HG02938 (cell line): Measurements from ENCODE around the gene SERGEF.

Experiments
- ATAC-seq: cut with Tn5 transposase; IDR thresholded peaks from one replicate; pipeline ENCODE4 v1.9.1; 2021; ENCODE audit warnings: mild to moderate bottlenecking, moderate library complexity; ENCODE audit not compliant: unreplicated experiment

SERGEF gene

DNA sequence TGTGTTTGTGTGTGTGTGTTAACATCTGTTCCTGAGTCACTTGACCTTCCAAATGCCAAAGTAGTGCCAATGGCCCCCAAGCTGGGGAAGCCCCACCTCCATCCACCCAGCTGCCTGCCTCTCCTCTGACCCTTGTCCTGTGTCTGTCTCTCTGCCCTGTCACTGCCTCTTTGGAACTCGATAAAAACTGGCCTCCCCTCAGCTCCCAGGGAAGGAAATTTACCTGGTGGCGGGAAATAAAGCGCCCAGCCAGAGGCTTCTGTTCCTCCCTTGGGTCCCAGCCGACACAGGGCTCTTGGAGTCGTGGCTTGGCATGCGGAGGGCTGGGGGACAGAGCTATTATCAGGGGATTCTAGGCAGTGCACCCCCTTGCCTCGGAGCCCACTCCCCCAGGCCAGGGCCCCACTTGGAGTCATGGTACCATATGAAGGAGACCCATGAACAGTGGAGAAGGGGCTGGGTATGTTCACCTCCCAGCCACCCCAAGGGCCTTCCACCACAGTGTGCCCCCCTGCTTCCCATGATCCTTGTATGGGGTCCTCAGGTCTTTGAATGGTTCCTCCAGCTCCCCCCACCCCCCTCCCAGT, 272.1 kb downstream of the SERGEF start:
- ATAC-seq: no peak

DNA sequence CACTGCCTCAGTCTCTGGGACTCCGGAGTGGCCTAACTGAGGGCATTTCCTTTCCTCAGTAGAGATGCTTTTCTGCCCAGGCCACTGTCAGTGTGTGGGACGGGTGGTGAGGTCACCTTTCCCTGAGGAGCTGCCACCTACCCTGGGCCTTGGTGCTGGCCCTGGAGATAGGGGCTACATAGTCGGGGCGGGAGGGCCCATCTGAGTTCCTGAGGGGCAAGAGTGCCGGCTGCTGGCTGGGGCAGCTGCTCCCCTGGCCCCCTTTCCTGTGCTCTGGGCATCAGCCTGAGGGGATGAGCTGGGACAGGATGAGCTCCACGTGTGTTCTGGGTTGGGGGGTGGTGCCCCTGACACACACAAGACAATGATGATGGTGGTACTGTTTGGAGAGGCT, 272.9 kb downstream of the SERGEF start:
- ATAC-seq: no peak

DNA sequence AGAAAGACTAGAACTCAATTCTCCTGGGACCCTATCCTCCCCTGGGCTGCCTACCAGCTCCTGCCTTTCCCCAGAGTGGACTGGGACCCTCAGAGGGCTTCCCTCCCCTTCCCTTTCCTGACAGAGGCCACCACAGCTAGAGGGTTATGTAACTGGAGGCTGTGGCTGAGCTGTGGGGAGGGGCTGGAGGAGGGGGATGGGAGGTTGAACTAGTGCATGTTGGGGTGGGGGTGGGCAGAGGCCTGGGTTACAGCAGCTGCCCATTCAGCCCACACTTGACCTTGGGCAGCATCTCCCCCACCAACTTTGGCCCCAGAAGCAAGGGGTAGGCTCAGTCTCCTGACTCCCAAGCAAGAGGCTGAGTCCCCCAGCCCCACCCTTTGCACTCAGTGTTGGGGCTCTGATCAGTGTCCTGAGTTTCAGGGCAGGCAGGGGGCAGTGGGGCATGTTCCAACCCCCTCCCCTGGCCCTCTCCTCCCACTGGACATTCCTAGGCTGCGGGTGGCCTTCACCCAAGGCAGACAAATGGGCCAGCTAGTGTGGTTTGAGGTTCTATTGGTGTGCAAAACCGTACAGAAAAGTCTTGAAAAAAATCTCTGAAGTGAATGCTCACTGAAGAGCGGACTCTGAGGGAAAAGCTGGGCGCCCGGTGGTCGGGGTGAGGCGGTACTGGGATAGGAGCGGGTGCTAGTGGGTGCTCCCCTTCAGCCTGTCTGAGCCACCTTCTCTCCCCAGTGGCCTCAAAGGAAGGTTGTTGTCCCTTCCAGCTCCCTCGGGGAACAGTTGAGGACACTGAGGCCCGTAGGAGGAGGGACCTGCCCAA, 274.5 kb downstream of the SERGEF start:
- no peak for ATAC-seq
